ENCODE data around the gene COA7. TPM values are rescaled to one million over a fixed set of nuclear protein-coding genes. Genes with fewer than 3 reads are reported as not detected.

The COA7 gene
- total and polyA plus RNA-seq, 12 donors, result 3.1 to 34.5 (median 12.9) TPM

- Histone ChIP-seq H3K4me1 (replicated peaks in 1 of 2) (no peaks in the 10 kb centered on the region), H3K36me3 (replicated peaks in 1 of 2) (no peaks in the 10 kb centered on the region), H3K27me3 (no peaks in the 10 kb centered on the region), H3K27ac (no peak overlapping the region), H3K4me3 (no peak overlapping the region), H3K9me3 (replicated peaks in 1 of 3) (no peaks in the 10 kb centered on the region)
- no peak for DNase-seq
- WGBS, 4 donors, result 86 to 100% (median 95%) methylated on average over 1 of the region's 1 CpG
- TF ChIP-seq CTCF (IDR thresholded peaks at IDR 0.05) (no peak), POLR2A (IDR thresholded peaks at IDR 0.05) (no peak)
- intact Hi-C loops (cut with DNase I), result loop anchor here in 1 of 2 donors (10.0 kb wide), 1 partner anchor 534 kb away; no protein-coding TSS in a partner anchor
Measured at GRCh38 chr1:52658795-52659194, 39.4 kb downstream of the COA7 start.

GRCh38 chr1:52657702-52658101 is 40.4 kb downstream of the COA7 start:
- no peaks in the 10 kb centered on the region for H3K36me3 ChIP-seq (replicated peaks in 1 of 2)
- H3K4me3 ChIP-seq, result no peak overlapping the region
- no peak for DNase-seq
- WGBS, 4 donors, result 84 to 96% (median 93%) methylated on average over 3 of the region's 3 CpGs
- intact Hi-C loops (cut with DNase I), result loop anchor here in 1 of 2 donors (10.0 kb wide), 1 partner anchor 533 kb away; no protein-coding TSS in a partner anchor
- no peaks in the 10 kb centered on the region for H3K4me1 ChIP-seq (replicated peaks in 1 of 2)
- no peaks in the 10 kb centered on the region for H3K9me3 ChIP-seq (replicated peaks in 1 of 3)
- H3K27me3 ChIP-seq, result no peaks in the 10 kb centered on the region
- no peak for TF ChIP-seq POLR2A (IDR thresholded peaks at IDR 0.05)
- no peak for TF ChIP-seq CTCF (IDR thresholded peaks at IDR 0.05)
- H3K27ac ChIP-seq, result no peak overlapping the region

DNA sequence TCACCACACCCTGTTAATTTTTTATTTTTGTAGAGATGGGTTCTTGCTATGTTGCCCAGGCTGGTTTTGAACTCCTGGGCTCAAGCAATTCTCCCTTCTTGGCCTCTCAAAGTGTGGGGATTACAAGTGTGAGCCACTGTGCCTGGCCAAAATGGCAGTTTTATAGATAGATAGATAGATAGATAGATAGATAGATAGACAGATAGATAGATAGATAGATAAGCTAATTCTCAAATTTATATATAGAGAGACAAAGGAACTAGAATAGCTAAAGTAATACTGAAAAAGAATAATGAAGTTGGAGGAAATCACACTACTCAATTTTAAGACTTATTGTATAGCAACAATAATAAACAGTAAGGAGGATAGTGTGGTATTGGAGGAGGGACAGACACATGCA is 44.1 kb downstream of the COA7 start:
- Histone ChIP-seq H3K27ac (no peak overlapping the region), H3K9me3 (replicated peaks in 1 of 3) (no peaks in the 10 kb centered on the region), H3K36me3 (replicated peaks in 1 of 2) (no peaks in the 10 kb centered on the region), H3K4me3 (no peak overlapping the region), H3K27me3 (no peaks in the 10 kb centered on the region), H3K4me1 (replicated peaks in 1 of 2) (peaks cover 0 to 7% of the 10 kb centered on the region in 2 donors)
- DNase-seq, result no peak
- intact Hi-C loops (cut with DNase I), result loop anchor here in 1 of 2 donors (10.0 kb wide), 1 partner anchor 529 kb away; no protein-coding TSS in a partner anchor
- no peak for TF ChIP-seq CTCF (IDR thresholded peaks at IDR 0.05)
- TF ChIP-seq POLR2A (IDR thresholded peaks at IDR 0.05), result no peak

DNA sequence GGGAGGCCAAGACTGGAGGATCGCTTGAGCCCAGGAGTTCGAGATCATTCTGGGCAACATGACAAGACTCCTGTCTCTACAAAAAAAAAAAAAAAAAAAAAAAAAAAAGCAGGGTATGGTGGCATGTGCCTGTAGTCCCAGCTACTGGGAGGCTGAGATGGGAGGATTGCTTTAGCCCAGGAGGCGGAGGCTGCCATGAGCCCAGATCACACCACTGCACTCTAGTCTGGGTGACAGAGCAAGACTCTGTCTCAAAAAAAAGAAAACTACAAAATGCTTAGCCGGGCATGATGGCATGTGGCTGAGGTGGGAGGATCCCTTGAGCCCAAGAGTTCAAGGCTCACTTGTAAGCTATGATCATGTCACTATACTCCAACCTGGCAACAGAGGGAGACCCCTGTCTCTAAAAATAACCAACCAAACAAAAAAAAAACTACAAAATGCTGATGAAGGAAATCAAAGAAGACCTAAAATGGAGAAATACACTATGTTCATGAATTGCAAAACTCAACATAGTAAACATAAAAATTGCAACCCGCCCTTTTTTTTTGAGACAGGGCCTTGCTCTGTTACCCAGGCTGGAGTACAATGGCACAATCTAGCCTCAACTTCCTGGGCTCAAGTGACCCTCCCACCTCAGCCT is 44.8 kb downstream of the COA7 start:
- Histone ChIP-seq H3K36me3 (replicated peaks in 1 of 2) (no peaks in the 10 kb centered on the region), H3K4me1 (replicated peaks in 1 of 2) (peaks cover 0 to 7% of the 10 kb centered on the region in 2 donors), H3K9me3 (replicated peaks in 1 of 3) (no peaks in the 10 kb centered on the region), H3K27me3 (no peaks in the 10 kb centered on the region), H3K27ac (no peak overlapping the region), H3K4me3 (no peak overlapping the region)
- intact Hi-C loops (cut with DNase I), result loop anchor here in 1 of 2 donors (10.0 kb wide), 1 partner anchor 529 kb away; no protein-coding TSS in a partner anchor
- no peak for TF ChIP-seq POLR2A (IDR thresholded peaks at IDR 0.05)
- no peak for TF ChIP-seq CTCF (IDR thresholded peaks at IDR 0.05)
- 88 to 95% (median 91%) methylated on average over 5 of the region's 5 CpGs for WGBS, 4 donors
- no peak for DNase-seq
